HG03565 (cell line): ENCODE measurements around the gene PANX1.

ENCODE experiments used
- ATAC-seq: cut with Tn5 transposase; IDR thresholded peaks from one replicate; pipeline ENCODE4 v1.9.1; 2021; ENCODE audit warnings: mild to moderate bottlenecking, moderate library complexity; ENCODE audit not compliant: unreplicated experiment

PANX1 gene

GRCh38 chr11:94183886-94184264 is 55.2 kb downstream of the PANX1 start:
- ATAC-seq = peak; percentile 47

GRCh38 chr11:94184362-94184761 is 55.7 kb downstream of the PANX1 start:
- no peak for ATAC-seq

- ATAC-seq = no peak
Observed at GRCh38 chr11:94184846-94185245, 56.2 kb downstream of the PANX1 start.

GRCh38 chr11:94185416-94186084 is 56.9 kb downstream of the PANX1 start:
- ATAC-seq = no peak

- no peak for ATAC-seq
Observed at GRCh38 chr11:94186342-94187203, 57.9 kb downstream of the PANX1 start.

GRCh38 chr11:94193288-94193687 is 64.6 kb downstream of the PANX1 start:
- no peak for ATAC-seq

GRCh38 chr11:94194712-94195111 is 66.1 kb downstream of the PANX1 start:
- ATAC-seq = no peak

GRCh38 chr11:94196363-94196762 is 67.7 kb downstream of the PANX1 start:
- ATAC-seq = no peak

- no peak for ATAC-seq
Observed at GRCh38 chr11:94198718-94199117, 70.1 kb downstream of the PANX1 start.

- no peak for ATAC-seq
Observed at GRCh38 chr11:94199136-94200130, 70.8 kb downstream of the PANX1 start.

- no peak for ATAC-seq
Observed at GRCh38 chr11:94201004-94201465, 72.4 kb downstream of the PANX1 start.

- ATAC-seq = no peak
Observed at GRCh38 chr11:94203070-94203469, 74.4 kb downstream of the PANX1 start.

- no peak for ATAC-seq
Observed at GRCh38 chr11:94211261-94211830, 82.7 kb downstream of the PANX1 start.

GRCh38 chr11:94212898-94213297 is 84.3 kb downstream of the PANX1 start:
- ATAC-seq = no peak

GRCh38 chr11:94217705-94218104 is 89.1 kb downstream of the PANX1 start:
- ATAC-seq = no peak

- ATAC-seq = no peak
Observed at GRCh38 chr11:94218372-94218771, 89.7 kb downstream of the PANX1 start.

GRCh38 chr11:94219771-94220170 is 91.1 kb downstream of the PANX1 start:
- ATAC-seq = no peak

GRCh38 chr11:94224078-94224477 is 95.4 kb downstream of the PANX1 start:
- ATAC-seq = no peak
